Measurements from ENCODE around the gene PLCB3.

PLCB3 gene

DNA sequence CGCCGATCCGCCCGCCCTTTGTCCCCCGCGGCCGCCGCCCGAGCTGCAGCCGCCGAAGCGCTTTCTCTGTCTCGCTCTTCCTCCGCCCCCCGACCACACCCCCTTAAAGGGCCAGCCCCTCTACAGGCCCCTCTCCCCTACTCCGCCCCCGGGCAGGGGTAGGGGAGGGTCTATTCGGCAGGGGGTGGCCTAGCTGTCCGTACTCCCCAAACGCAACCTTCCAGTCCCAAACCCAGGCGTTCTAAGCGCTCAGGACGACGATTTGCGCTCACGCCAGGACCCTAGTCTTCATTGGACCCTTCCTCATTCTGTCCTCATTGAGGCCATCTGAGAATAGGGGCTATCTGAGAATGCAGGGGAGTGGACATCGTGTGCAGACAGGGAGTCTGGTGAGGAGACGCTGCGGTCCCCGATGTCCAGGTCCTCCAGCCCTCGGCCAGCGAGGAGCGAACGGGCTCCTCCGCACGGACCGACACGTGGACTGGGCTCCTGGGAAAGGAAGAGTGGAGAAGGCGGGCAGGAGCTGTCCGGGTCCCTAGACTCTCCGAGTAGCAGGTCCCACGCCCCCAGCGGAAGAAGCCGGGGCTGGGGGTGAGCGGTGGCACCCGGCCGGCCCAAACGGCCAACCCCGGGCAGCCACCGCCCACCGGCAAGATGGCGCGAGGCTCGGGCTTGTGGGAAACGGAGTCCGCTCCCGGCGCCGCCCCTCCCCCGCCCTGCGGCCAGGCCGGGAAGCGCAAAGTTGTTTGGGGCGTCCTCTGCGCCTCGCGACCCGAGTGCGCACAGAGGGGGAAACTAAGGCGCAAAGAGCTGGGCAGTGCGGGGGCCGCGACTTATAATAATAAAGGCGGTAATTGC is 4.2 kb upstream of the PLCB3 start, which contains the start of gene PPP1R14B:
TSS of gene PPP1R14B (minus strand) at position 73 of the 858 bp plus-strand sequence. CDS start 270 bp downstream, outside the sequence.
- FAIRE-seq (peak; percentile 59), DNase-seq (ENCODE audit: insufficient read length, low spot score) (peak; percentile 85)
- TF ChIP-seq PAX5 (IDR thresholded peaks at IDR 0.05; ENCODE audit: insufficient read depth, low read length, severe bottlenecking) (no peak), POLR2A (IDR thresholded peaks at IDR 0.05; ENCODE audit: low read depth, low read length) (no peak), SPI1 (IDR thresholded peaks at IDR 0.05; ENCODE audit: low read depth, low read length) (no peak), POU2F2 (IDR thresholded peaks at IDR 0.05; ENCODE audit: low read depth, low read length) (no peak), TAF1 (IDR thresholded peaks at IDR 0.05; ENCODE audit: low read depth, low read length) (no peak), POLR2AphosphoS5 (IDR thresholded peaks at IDR 0.05; ENCODE audit: low read depth, low read length) (no peak)

DNA sequence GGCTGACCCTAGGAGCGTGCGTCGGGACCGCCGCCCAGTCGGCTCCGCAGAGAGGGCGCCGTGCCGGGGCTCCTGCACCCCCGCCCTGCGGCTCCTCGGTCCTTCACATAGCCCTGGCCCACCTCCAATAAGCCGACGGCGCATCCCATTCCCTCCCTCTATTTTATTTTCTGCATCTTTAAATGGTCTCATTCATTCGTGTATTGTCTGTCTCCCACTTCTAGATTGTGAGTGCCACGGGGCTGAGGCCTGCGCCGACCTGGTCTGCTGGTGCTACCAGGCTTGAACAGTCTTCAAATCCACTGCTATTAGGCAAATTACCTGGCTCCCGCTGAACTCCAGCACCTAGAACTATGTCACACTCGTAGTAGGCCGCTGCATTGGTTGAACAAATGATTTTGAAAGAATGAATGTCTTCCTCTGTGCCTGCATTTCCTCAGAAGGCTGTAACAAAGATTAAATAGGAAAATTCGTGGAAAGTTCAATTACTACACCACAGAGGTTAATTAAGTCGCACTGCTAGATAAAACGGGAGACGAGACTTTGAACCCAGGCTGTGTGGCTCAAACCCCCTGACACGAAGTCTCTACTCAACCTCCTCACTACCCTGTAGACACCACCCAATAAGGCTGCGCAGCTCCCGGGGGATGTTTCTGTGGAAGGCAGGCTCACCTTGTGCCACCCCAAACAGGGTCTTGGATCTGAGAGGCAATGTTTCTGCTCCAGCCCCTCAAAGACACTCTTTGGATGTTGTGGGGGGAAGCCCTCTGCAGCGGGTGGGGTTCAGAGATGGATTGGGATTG is 3.4 kb upstream of the PLCB3 start:
- TF ChIP-seq POU2F2 (IDR thresholded peaks at IDR 0.05; ENCODE audit: low read depth, low read length), result no peak
- no peak for TF ChIP-seq POLR2AphosphoS5 (IDR thresholded peaks at IDR 0.05; ENCODE audit: low read depth, low read length)
- TF ChIP-seq PAX5 (IDR thresholded peaks at IDR 0.05; ENCODE audit: insufficient read depth, low read length, severe bottlenecking), result no peak
- no peak for TF ChIP-seq TAF1 (IDR thresholded peaks at IDR 0.05; ENCODE audit: low read depth, low read length)
- no peak for TF ChIP-seq SPI1 (IDR thresholded peaks at IDR 0.05; ENCODE audit: low read depth, low read length)
- TF ChIP-seq POLR2A (IDR thresholded peaks at IDR 0.05; ENCODE audit: low read depth, low read length), result no peak
- FAIRE-seq (no peak), DNase-seq (ENCODE audit: insufficient read length, low spot score) (no peak)

DNA sequence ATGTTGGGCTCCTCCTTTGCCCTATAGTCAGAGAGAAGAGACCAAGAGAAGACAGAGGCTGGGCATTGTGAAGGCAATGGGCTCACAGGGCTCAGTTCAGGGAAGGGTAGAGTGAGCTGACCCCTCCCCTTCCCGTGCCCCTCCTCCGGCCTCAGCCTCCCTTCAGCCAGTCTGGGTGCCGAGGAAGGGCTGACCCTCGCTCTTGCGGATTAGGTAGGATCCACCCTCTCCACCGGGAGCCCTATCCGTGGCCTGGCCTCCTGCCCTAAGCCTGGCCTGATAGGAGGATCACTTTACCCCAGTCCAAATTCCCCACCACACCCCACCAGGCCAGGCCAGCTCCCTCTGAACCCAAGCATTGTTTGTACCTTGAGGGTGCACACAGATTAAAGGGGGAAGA is 2.8 kb upstream of the PLCB3 start:
- DNase-seq (ENCODE audit: insufficient read length, low spot score) (no peak), FAIRE-seq (no peak)
- TF ChIP-seq TAF1 (IDR thresholded peaks at IDR 0.05; ENCODE audit: low read depth, low read length) (no peak), PAX5 (IDR thresholded peaks at IDR 0.05; ENCODE audit: insufficient read depth, low read length, severe bottlenecking) (no peak), POU2F2 (IDR thresholded peaks at IDR 0.05; ENCODE audit: low read depth, low read length) (no peak)

DNA sequence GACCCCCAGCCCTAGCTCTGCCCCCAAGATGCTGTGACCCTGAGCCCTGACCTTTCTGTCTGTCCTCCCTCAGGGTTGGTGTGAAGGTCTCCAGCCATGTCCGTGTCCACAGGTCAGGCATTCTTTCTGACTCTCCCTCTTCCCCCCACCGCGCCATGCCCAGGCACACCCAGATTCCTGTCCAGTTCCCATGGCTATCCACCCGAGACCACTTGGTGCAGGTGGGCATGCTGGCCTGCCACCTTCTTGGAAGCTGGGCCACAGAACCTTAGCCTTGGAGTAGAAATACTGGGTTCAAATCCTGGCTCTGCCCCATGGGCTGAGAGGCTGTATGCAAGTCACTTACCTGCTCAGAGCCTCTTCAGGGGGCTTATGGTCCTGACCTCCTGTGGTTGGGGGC is 2.3 kb upstream of the PLCB3 start:
- no peak for DNase-seq (ENCODE audit: insufficient read length, low spot score)
- FAIRE-seq, result no peak
- TF ChIP-seq POU2F2 (IDR thresholded peaks at IDR 0.05; ENCODE audit: low read depth, low read length) (no peak), POLR2AphosphoS5 (IDR thresholded peaks at IDR 0.05; ENCODE audit: low read depth, low read length) (no peak), PAX5 (IDR thresholded peaks at IDR 0.05; ENCODE audit: insufficient read depth, low read length, severe bottlenecking) (no peak), SPI1 (IDR thresholded peaks at IDR 0.05; ENCODE audit: low read depth, low read length) (no peak), TAF1 (IDR thresholded peaks at IDR 0.05; ENCODE audit: low read depth, low read length) (no peak), POLR2A (IDR thresholded peaks at IDR 0.05; ENCODE audit: low read depth, low read length) (no peak)

DNA sequence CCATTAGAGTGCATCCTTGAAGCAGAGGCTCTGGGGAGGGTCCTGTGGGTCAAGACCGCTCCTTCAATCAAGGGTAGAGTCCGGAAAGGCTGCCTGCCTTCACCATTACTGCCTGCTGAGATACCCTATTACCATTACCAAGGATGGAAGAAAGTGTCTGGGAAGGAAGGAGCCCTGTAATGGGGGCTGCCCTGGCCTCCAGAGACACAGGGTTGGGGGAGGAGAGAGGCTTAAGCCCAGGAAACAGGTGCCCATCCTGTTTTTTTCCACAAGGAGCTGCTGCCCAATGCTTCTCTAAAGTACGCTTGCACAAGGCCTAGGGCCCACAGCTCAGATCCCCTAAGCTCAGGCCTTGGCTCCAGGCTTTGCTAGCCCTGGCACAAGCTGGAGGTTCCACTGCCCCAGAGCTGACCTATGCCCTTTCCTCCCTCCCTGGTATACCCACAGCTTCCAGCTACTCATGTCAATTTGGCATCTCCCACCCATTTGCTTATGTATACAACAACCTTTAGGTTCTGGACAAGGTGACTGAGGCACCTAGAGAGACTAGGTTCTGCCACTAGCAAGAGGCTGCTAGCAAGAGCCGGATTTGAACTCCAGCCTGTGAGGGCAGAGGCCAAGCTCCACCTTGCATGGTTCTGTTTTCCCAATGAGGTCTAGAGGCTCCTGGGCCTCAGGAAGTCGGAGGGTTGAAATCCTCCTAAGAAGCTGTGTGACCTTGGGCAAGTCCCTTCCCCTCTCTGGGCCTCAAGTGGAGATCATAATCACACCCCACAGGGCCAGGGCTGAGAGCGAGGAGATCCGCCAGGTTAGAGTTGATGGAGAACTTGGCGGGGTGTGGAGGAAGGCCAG is 1.5 kb upstream of the PLCB3 start:
- TF ChIP-seq POU2F2 (IDR thresholded peaks at IDR 0.05; ENCODE audit: low read depth, low read length) (no peak), POLR2AphosphoS5 (IDR thresholded peaks at IDR 0.05; ENCODE audit: low read depth, low read length) (no peak), SPI1 (IDR thresholded peaks at IDR 0.05; ENCODE audit: low read depth, low read length) (no peak), POLR2A (IDR thresholded peaks at IDR 0.05; ENCODE audit: low read depth, low read length) (no peak), PAX5 (IDR thresholded peaks at IDR 0.05; ENCODE audit: insufficient read depth, low read length, severe bottlenecking) (no peak), TAF1 (IDR thresholded peaks at IDR 0.05; ENCODE audit: low read depth, low read length) (no peak)
- no peak for DNase-seq (ENCODE audit: insufficient read length, low spot score)
- no peak for FAIRE-seq

DNA sequence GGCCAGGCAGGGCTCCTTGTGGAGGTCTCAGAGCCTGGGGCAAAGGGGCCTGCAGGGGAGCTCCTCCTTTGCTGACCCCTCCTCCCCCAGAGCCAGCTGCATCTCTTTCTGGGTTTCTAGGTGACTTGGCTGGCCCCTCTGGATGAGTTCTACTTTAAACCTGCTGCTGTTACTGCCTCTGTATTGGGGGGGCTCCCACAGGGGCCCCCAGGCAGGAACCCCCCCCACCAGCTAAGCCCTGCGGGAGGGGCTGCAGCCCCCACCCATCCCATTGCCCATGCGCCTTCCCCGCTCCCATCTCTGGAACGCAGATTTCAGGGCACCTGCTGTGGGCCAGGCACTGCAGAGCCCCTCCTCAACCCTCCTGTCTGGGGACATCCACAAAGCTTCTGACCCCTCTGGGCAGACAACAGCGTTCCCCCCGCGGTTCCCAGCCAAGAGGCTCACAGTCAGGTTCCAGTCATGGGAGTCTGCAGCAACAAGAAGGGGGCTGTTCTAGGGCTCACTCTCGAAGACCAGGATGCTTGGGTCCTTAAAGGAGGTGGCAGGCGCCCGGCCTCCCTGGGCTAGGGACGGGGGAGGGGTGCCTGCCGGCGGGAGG is 815 bp upstream of the PLCB3 start:
- DNase-seq (ENCODE audit: insufficient read length, low spot score) (no peak), FAIRE-seq (no peak)
- no peak for TF ChIP-seq POU2F2 (IDR thresholded peaks at IDR 0.05; ENCODE audit: low read depth, low read length)

DNA sequence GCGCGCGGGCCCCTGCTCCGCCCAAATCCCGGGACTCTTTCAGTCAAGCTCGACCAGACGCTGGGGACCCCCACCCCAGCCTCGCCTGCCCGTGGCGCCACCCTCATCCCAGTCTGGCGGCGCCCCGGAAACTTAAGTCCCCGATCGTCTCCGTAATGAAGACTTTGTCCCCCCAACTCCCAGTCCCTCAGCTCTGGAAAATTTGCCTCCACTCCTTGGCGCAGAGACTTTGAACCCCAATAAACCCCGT is 348 bp downstream of the PLCB3 start:
- TF ChIP-seq POLR2AphosphoS5 (IDR thresholded peaks at IDR 0.05; ENCODE audit: low read depth, low read length) (no peak), POLR2A (IDR thresholded peaks at IDR 0.05; ENCODE audit: low read depth, low read length) (no peak), SPI1 (IDR thresholded peaks at IDR 0.05; ENCODE audit: low read depth, low read length) (no peak), POU2F2 (IDR thresholded peaks at IDR 0.05; ENCODE audit: low read depth, low read length) (no peak), PAX5 (IDR thresholded peaks at IDR 0.05; ENCODE audit: insufficient read depth, low read length, severe bottlenecking) (no peak), TAF1 (IDR thresholded peaks at IDR 0.05; ENCODE audit: low read depth, low read length) (no peak)
- no peak for DNase-seq (ENCODE audit: insufficient read length, low spot score)
- no peak for FAIRE-seq

DNA sequence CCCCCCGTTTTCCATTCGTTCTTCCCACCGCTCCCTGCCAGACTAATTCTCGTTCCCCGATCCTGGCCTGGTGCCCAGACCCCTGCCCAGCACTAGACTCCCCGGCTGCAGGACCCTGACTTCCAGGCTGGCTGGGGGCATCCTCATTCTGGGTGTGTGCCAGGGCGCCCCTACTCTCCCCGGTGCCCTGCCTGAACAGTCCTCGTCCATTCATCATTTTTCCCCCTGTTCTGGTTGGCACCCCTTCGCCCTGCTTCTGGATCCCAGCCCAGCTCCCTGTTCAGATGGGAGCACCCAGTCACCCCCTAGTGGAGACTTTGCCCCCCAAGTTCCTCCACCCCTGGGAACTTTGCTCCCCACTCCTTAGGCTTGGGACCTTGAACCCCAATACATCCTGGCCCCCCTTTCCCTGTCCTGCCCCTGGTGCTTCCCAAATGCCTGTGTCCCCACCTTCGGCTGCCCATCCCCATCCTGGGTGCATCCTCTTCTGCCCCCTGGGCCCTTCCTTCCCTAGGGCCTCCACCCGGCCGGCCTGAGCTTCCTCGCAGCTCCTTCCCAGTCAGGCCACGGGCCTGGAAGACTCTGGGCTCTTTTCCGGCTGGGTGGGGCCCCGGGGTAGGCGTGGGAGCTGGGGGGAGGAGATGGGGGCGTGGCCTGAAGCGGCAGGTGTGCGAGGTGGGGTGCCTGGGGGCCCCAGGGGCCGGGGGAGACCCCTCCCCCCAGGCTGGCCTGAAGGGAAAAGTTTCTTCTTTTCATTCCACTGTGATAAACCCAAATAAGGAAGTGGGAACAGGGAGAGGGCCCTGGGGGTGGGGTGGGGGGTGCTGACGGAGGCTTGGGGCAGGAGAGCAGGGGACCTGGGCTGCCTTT is 908 bp downstream of the PLCB3 start:
- no peak for DNase-seq (ENCODE audit: insufficient read length, low spot score)
- TF ChIP-seq SPI1 (IDR thresholded peaks at IDR 0.05; ENCODE audit: low read depth, low read length) (peak; percentile 24; the same call in 1 of the 2 replicates), POU2F2 (IDR thresholded peaks at IDR 0.05; ENCODE audit: low read depth, low read length) (no peak)
- no peak for FAIRE-seq
